Measurements from ENCODE around the gene JAKMIP1. TPM values are rescaled to one million over a fixed set of nuclear protein-coding genes. Genes with fewer than 3 reads are reported as not detected.

JAKMIP1 gene
- total and polyA plus RNA-seq, 2 experiments from 2014 or later, result not detected

- no peaks in the 10 kb centered on the region for H3K4me1 ChIP-seq (ENCODE audit: insufficient read depth)
- H3K9me2 ChIP-seq (ENCODE audit: insufficient read depth), result no peaks in the 10 kb centered on the region
- H3K9ac ChIP-seq, result no peak overlapping the region
- no peaks in the 10 kb centered on the region for H4K20me1 ChIP-seq (ENCODE audit: insufficient read depth)
- H3K4me2 ChIP-seq (ENCODE audit: unreplicated experiment), result no peak overlapping the region
- H3K27me3 ChIP-seq (replicated peaks; ENCODE audit: insufficient read depth), result no peaks in the 10 kb centered on the region
- no peak overlapping the region for H3K4me3 ChIP-seq
- no peaks in the 10 kb centered on the region for H3K79me2 ChIP-seq (ENCODE audit: insufficient read depth)
- no peak overlapping the region for H2AFZ ChIP-seq
- in situ Hi-C loops (cut with MboI), result no loop called here
- 40 to 44% methylated on average over 12 of the region's 12 CpGs for WGBS, 2 experiments (ENCODE audit: low coverage in 1 of 2, low lambda C conversion rate in 2 of 2, missing lambda C conversion rate in 2 of 2)
- no peaks in the 10 kb centered on the region for H3K9me3 ChIP-seq (ENCODE audit: low read depth)
- H3F3A ChIP-seq (ENCODE audit: insufficient read depth), result peaks cover 4% of the 10 kb centered on the region; the same call in 1 of the 2 replicates
- H3K27ac ChIP-seq, result no peak overlapping the region
- no peak for DNase-seq
- H3K36me3 ChIP-seq (ENCODE audit: low read depth), result no peaks in the 10 kb centered on the region
- no peak for TF ChIP-seq EZH2 (IDR thresholded peaks at IDR 0.05; ENCODE audit: insufficient read depth, poor library complexity, severe bottlenecking)
- TF ChIP-seq EZH2phosphoT487 (IDR thresholded peaks at IDR 0.05; ENCODE audit: insufficient read depth, low read depth), result no peak
These were observed 138.2 kb downstream of the JAKMIP1 start for GRCh38 chr4:6062133-6062532.

GRCh38 chr4:6059375-6059805 lies 141.0 kb downstream of the JAKMIP1 start:
- Histone ChIP-seq H3K4me1 (ENCODE audit: insufficient read depth) (no peaks in the 10 kb centered on the region), H3K9ac (no peak overlapping the region), H3K4me3 (no peak overlapping the region), H3F3A (ENCODE audit: insufficient read depth) (peaks cover 4% of the 10 kb centered on the region; the same call in 1 of the 2 replicates), H3K4me2 (ENCODE audit: unreplicated experiment) (no peak overlapping the region), H2AFZ (no peak overlapping the region), H3K27me3 (replicated peaks; ENCODE audit: insufficient read depth) (no peaks in the 10 kb centered on the region), H3K27ac (no peak overlapping the region), H3K9me3 (ENCODE audit: low read depth) (no peaks in the 10 kb centered on the region), H4K20me1 (ENCODE audit: insufficient read depth) (no peaks in the 10 kb centered on the region), H3K79me2 (ENCODE audit: insufficient read depth) (no peaks in the 10 kb centered on the region), H3K9me2 (ENCODE audit: insufficient read depth) (no peaks in the 10 kb centered on the region), H3K36me3 (ENCODE audit: low read depth) (no peaks in the 10 kb centered on the region)
- 48 to 49% methylated on average over 7 of the region's 7 CpGs for WGBS, 2 experiments (ENCODE audit: low coverage in 1 of 2, low lambda C conversion rate in 2 of 2, missing lambda C conversion rate in 2 of 2)
- no peak for TF ChIP-seq EZH2phosphoT487 (IDR thresholded peaks at IDR 0.05; ENCODE audit: insufficient read depth, low read depth)
- no peak for TF ChIP-seq EZH2 (IDR thresholded peaks at IDR 0.05; ENCODE audit: insufficient read depth, poor library complexity, severe bottlenecking)
- in situ Hi-C loops (cut with MboI), result no loop called here
- no peak for DNase-seq

- H3K9me3 ChIP-seq (ENCODE audit: low read depth), result no peaks in the 10 kb centered on the region
- in situ Hi-C loops (cut with MboI), result no loop called here
- no peak for DNase-seq
- WGBS, 2 experiments (ENCODE audit: low coverage in 1 of 2, low lambda C conversion rate in 2 of 2, missing lambda C conversion rate in 2 of 2), result 55% methylated on average over 12 of the region's 12 CpGs
- H3K27me3 ChIP-seq (replicated peaks; ENCODE audit: insufficient read depth), result no peaks in the 10 kb centered on the region
- H3K4me3 ChIP-seq, result no peak overlapping the region
- no peak overlapping the region for H3K9ac ChIP-seq
- TF ChIP-seq EZH2 (IDR thresholded peaks at IDR 0.05; ENCODE audit: insufficient read depth, poor library complexity, severe bottlenecking) (no peak), EZH2phosphoT487 (IDR thresholded peaks at IDR 0.05; ENCODE audit: insufficient read depth, low read depth) (no peak)
- no peaks in the 10 kb centered on the region for H3K36me3 ChIP-seq (ENCODE audit: low read depth)
- no peak overlapping the region for H2AFZ ChIP-seq
- no peaks in the 10 kb centered on the region for H4K20me1 ChIP-seq (ENCODE audit: insufficient read depth)
- peaks cover 4% of the 10 kb centered on the region; the same call in 1 of the 2 replicates for H3F3A ChIP-seq (ENCODE audit: insufficient read depth)
- H3K4me2 ChIP-seq (ENCODE audit: unreplicated experiment), result no peak overlapping the region
- H3K4me1 ChIP-seq (ENCODE audit: insufficient read depth), result no peaks in the 10 kb centered on the region
- H3K79me2 ChIP-seq (ENCODE audit: insufficient read depth), result no peaks in the 10 kb centered on the region
- H3K9me2 ChIP-seq (ENCODE audit: insufficient read depth), result no peaks in the 10 kb centered on the region
- H3K27ac ChIP-seq, result no peak overlapping the region
These were observed 141.6 kb downstream of the JAKMIP1 start for GRCh38 chr4:6058531-6059374.

- no peak overlapping the region for H3K27ac ChIP-seq
- no peak overlapping the region for H3K4me2 ChIP-seq (ENCODE audit: unreplicated experiment)
- H3K9ac ChIP-seq, result no peak overlapping the region
- H3K36me3 ChIP-seq (ENCODE audit: low read depth), result no peaks in the 10 kb centered on the region
- H3K27me3 ChIP-seq (replicated peaks; ENCODE audit: insufficient read depth), result no peaks in the 10 kb centered on the region
- no peaks in the 10 kb centered on the region for H3K79me2 ChIP-seq (ENCODE audit: insufficient read depth)
- WGBS, 2 experiments (ENCODE audit: low coverage in 1 of 2, low lambda C conversion rate in 2 of 2, missing lambda C conversion rate in 2 of 2), result 56 to 58% methylated on average over 15 of the region's 15 CpGs
- H4K20me1 ChIP-seq (ENCODE audit: insufficient read depth), result no peaks in the 10 kb centered on the region
- in situ Hi-C loops (cut with MboI), result no loop called here
- H2AFZ ChIP-seq, result no peak overlapping the region
- TF ChIP-seq EZH2 (IDR thresholded peaks at IDR 0.05; ENCODE audit: insufficient read depth, poor library complexity, severe bottlenecking) (no peak), EZH2phosphoT487 (IDR thresholded peaks at IDR 0.05; ENCODE audit: insufficient read depth, low read depth) (no peak)
- H3K9me2 ChIP-seq (ENCODE audit: insufficient read depth), result no peaks in the 10 kb centered on the region
- no peak overlapping the region for H3K4me3 ChIP-seq
- H3K9me3 ChIP-seq (ENCODE audit: low read depth), result no peaks in the 10 kb centered on the region
- no peaks in the 10 kb centered on the region for H3K4me1 ChIP-seq (ENCODE audit: insufficient read depth)
- peaks cover 4% of the 10 kb centered on the region; the same call in 1 of the 2 replicates for H3F3A ChIP-seq (ENCODE audit: insufficient read depth)
- no peak for DNase-seq
These were observed 143.2 kb downstream of the JAKMIP1 start for GRCh38 chr4:6056976-6057766.

Measured in GM23248 (cell line).